ENCODE data around the gene WDFY2. TPM values are rescaled to one million over a fixed set of nuclear protein-coding genes. Genes with fewer than 3 reads are reported as not detected.

WDFY2 gene
- total RNA-seq, 3 donors from 2014 or later, result 3.4 to 9.6 (median 6.6) TPM

DNA sequence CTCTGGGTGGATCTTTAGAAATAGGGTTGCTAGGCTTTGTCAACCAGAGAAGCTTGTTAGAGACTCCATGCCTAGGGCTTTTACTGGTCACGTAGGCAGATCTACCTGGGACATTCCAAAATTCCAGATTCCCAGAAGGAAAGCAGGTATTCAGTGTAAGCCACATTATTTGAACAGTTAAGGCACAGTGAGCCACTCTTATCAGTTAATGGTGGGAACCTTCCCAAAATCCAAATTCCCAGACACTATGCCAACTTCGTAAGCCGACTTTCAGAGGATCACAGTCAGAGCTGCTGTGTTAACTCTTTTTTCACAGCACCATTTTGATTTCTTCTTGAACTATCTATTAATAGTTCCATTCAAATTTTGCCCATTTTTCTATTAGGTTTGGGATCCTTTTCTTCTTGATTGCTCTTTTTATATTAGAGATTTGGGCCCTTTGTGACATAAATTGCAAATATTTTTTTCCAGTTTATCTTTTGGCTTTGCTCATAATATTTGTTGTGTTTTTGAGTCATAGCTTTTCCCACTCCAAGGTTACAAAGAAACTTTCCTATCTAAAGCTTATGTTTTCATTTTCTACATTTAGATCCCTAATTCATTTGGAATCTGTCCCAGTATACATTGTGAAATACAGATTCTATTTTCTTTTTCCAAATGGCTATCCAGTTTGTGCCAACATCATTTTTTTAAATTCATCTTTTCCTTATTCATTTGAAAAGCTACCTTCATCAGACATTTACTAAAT lies 142.4 kb downstream of the WDFY2 start:
- ATAC-seq (no peak), DNase-seq (no peak)
- intact Hi-C loops (cut with DNase I, micrococcal nuclease), result no loop called here
- Histone ChIP-seq H3K36me3 (ENCODE audit: low read depth) (no peaks in the 10 kb centered on the region), H3K4me1 (ENCODE audit: low read depth) (no peaks in the 10 kb centered on the region), H3K9me3 (no peaks in the 10 kb centered on the region), H3K4me3 (no peak overlapping the region)
- no peak for TF ChIP-seq CTCF (IDR thresholded peaks at IDR 0.05)

GRCh38 chr13:51727634-51728274 lies 143.5 kb downstream of the WDFY2 start:
- Histone ChIP-seq H3K4me3 (no peak overlapping the region), H3K4me1 (ENCODE audit: low read depth) (no peaks in the 10 kb centered on the region), H3K9me3 (no peaks in the 10 kb centered on the region), H3K36me3 (ENCODE audit: low read depth) (no peaks in the 10 kb centered on the region)
- DNase-seq (no peak), ATAC-seq (no peak)
- intact Hi-C loops (cut with DNase I, micrococcal nuclease), result no loop called here
- TF ChIP-seq CTCF (IDR thresholded peaks at IDR 0.05), result no peak

DNA sequence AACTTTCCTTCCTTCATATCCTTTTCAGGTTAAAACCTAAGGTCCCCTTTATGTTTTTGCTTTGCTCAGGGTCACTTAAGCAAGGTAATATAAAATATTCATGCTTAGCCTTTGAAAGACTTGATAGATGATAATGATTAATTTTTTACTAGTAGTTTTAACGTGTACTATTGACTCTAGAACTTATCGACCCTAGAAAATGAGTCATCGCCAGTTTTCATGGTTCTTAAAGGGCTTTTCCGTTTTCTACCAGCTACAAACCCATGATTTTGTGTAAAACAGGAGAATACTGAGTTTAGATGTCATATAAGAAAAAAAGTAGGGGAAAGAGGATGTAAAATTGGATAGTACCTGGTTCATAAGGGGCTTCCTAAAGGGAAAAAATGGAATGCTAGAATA lies 144.0 kb downstream of the WDFY2 start:
- Histone ChIP-seq H3K4me3 (no peak overlapping the region), H3K36me3 (ENCODE audit: low read depth) (no peaks in the 10 kb centered on the region), H3K9me3 (no peaks in the 10 kb centered on the region), H3K4me1 (ENCODE audit: low read depth) (no peaks in the 10 kb centered on the region)
- no peak for ATAC-seq
- no peak for TF ChIP-seq CTCF (IDR thresholded peaks at IDR 0.05)
- intact Hi-C loops (cut with DNase I, micrococcal nuclease), result no loop called here
- DNase-seq, result no peak

GRCh38 chr13:51728972-51729371 lies 144.7 kb downstream of the WDFY2 start:
- Histone ChIP-seq H3K4me1 (ENCODE audit: low read depth) (no peaks in the 10 kb centered on the region), H3K9me3 (no peaks in the 10 kb centered on the region), H3K36me3 (ENCODE audit: low read depth) (no peaks in the 10 kb centered on the region), H3K4me3 (no peak overlapping the region)
- no peak for DNase-seq
- no peak for ATAC-seq
- no peak for TF ChIP-seq CTCF (IDR thresholded peaks at IDR 0.05)
- intact Hi-C loops (cut with DNase I, micrococcal nuclease), result no loop called here

DNA sequence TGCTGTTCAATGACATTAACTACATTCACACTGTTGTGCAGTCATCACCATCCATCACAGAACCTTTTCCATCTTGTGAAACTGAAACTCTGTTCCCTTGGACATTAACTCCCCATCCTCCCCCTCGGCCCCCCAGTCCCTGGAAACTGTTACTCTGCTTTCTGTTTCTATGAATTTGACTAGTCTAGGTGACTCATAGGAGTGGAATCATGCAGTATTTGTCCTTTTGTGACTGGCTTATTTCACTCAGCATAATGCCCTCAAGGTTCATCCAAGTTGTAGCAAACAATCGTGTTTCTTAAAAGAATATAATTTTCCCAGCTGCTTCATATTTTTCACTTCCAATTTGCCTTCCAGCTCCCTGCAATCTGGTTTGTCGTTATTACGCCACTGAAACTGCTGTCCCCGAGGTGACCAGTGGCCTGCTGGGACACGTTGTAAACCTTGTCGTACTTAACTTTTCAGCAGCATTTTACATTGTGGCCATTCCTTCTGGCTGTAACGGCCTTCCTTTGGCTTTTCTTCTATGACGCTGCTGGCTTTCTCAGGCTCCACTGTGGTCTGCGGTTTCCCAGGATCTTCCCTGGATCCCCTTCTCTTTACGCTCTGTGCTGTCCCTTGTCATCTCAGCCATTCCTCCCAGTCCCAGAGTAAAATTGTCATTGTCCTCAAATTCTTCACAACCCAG lies 145.7 kb downstream of the WDFY2 start:
- ATAC-seq, result peak; percentile 46
- H3K4me3 ChIP-seq, result no peak overlapping the region
- H3K36me3 ChIP-seq (ENCODE audit: low read depth), result no peaks in the 10 kb centered on the region
- no peaks in the 10 kb centered on the region for H3K4me1 ChIP-seq (ENCODE audit: low read depth)
- TF ChIP-seq CTCF (IDR thresholded peaks at IDR 0.05), result no peak
- no peak for DNase-seq
- no peaks in the 10 kb centered on the region for H3K9me3 ChIP-seq
- intact Hi-C loops (cut with DNase I, micrococcal nuclease), result no loop called here
